GM12878 (cell line): ENCODE measurements around the gene PTGES3L. TPM values are rescaled to one million over a fixed set of nuclear protein-coding genes. Genes with fewer than 3 reads are reported as not detected.

Experiments
- BRCA1 ChIP-seq: IDR thresholded peaks from 2 replicates; pipeline ENCODE4 v1.6.1; 2011; ENCODE audit warnings: low read depth, low read length, improper control_type of control experiment
- CEBPB ChIP-seq, 2 experiments: fragments of 150-350 bp in 1 of 2; IDR thresholded peaks; 2 replicates each; pipeline ENCODE4 v1.6.1; 2012 to 2014; ENCODE audit warnings: low read depth in 2 of 2, low read length in 2 of 2, borderline replicate concordance in 1 of 2, inconsistent platforms in 1 of 2
- E2F4 ChIP-seq: IDR thresholded peaks from 2 replicates; pipeline ENCODE4 v1.6.1; 2012; ENCODE audit warnings: low read depth, low read length, improper control_type of control experiment
- ELK1 ChIP-seq: IDR thresholded peaks from 2 replicates; pipeline ENCODE4 v1.6.1; 2012; ENCODE audit warnings: low read depth, low read length, improper control_type of control experiment
- IKZF2 ChIP-seq, 2 experiments: fragments of 450-650 bp; IDR thresholded peaks; 2 replicates each; pipeline ENCODE4 v1.6.1; 2017; ENCODE audit warnings: mild to moderate bottlenecking in 2 of 2, moderate library complexity in 2 of 2
- MXI1 ChIP-seq: fragments of 150-350 bp; IDR thresholded peaks from 2 replicates; pipeline ENCODE4 v1.6.1; 2011; ENCODE audit warnings: low read depth, mild to moderate bottlenecking, inconsistent platforms, low read length, improper control_type of control experiment
- MYB ChIP-seq: fragments of 150-350 bp; IDR thresholded peaks from 2 replicates; pipeline ENCODE4 v1.6.1; 2014; ENCODE audit warnings: mild to moderate bottlenecking, low read depth, low read length, borderline replicate concordance
- NRF1 ChIP-seq: conservative IDR thresholded peaks from 2 replicates; pipeline ENCODE4 v1.6.1; 2011; ENCODE audit warnings: mild to moderate bottlenecking, low read depth, low read length, improper control_type of control experiment
- REST ChIP-seq: IDR thresholded peaks from 2 replicates; pipeline ENCODE4 v1.6.1; 2012; ENCODE audit warnings: mild to moderate bottlenecking, low read depth, low read length
- SPI1 ChIP-seq: IDR thresholded peaks from 2 replicates; pipeline ENCODE4 v1.6.1; 2011; ENCODE audit warnings: low read depth, mild to moderate bottlenecking, low read length, moderate library complexity, borderline replicate concordance; ENCODE audit not compliant: insufficient read depth
- SREBF2 ChIP-seq: IDR thresholded peaks from 2 replicates; pipeline ENCODE4 v1.6.1; 2012; ENCODE audit warnings: mild to moderate bottlenecking, low read length
- STAT1 ChIP-seq: fragments of 450-650 bp; conservative IDR thresholded peaks from 2 replicates; pipeline ENCODE4 v1.6.1; 2014; ENCODE audit warnings: antibody characterized with exemption, mild to moderate bottlenecking
- ZBED1 ChIP-seq: IDR thresholded peaks from 2 replicates; pipeline ENCODE4 v1.6.1; 2016; ENCODE audit warnings: borderline replicate concordance
- ZBTB11 ChIP-seq: fragments of 450-650 bp; formaldehyde crosslinking; IDR thresholded peaks from 2 replicates; pipeline ENCODE4 v1.5.0; 2022; ENCODE audit warnings: mild to moderate bottlenecking, missing genetic modification characterization
- ZNF274 ChIP-seq: IDR thresholded peaks from one replicate; pipeline ENCODE4 v1.8.0; 2011; ENCODE audit not compliant: insufficient read length, insufficient read depth
- ZSCAN29 ChIP-seq: fragments of 450-650 bp; IDR thresholded peaks from 2 replicates; pipeline ENCODE4 v1.6.1; 2017; ENCODE audit warnings: mild to moderate bottlenecking, moderate library complexity
- polyA plus RNA-seq, 11 experiments: library from polyadenylated mRNA; depleted of rRNA in 4 of 11; unstranded in 6 of 11; stranded (reverse) in 5 of 11; fragments of >200 nt; fragmentation: Nextera tagmentation in 4 of 11; fragmentation: Illumina TruSeq in 1 of 11; extraction: Ambion mirVana in 4 of 11; extraction: Trizol in 1 of 11; gene quantifications; 1 replicate in 1 of 11; 2 replicates in 10 of 11; pipeline versions ENCODE4 v1.2.1 to v1.2.3, GENCODE V29; 2011 to 2016; ENCODE audit warnings: inconsistent platforms in 2 of 11, missing spikeins in 2 of 11, low read depth in 1 of 11
- total RNA-seq, 4 experiments: library from RNA; depleted of rRNA in 3 of 4; stranded (reverse); fragments of >200 nt in 3 of 4; fragmentation: Illumina TruSeq in 1 of 4; extraction: Trizol in 1 of 4; gene quantifications; 2 replicates each; pipeline versions ENCODE4 v1.2.1 to v1.2.3, GENCODE V29; 2013 to 2021

PTGES3L gene
- total and polyA plus RNA-seq, 10 of the 15 experiments (the other 5 are each of a cell fraction or from before 2014, with no cell fraction given) = 0.11 to 2.3 (median 0.98) TPM

- TF ChIP-seq ZBTB11 (no peak), IKZF2 (IDR thresholded peaks at IDR 0.05) (no peak; a peak in 1 of 4 replicates), ELK1 (no peak), MYB (no peak), MXI1 (0 out of 2 replicates have a peak, but pooled peaks have one; percentile 15), ZSCAN29 (no peak), NRF1 (no peak), SREBF2 (no peak), REST (no peak), SPI1 (no peak), BRCA1 (no peak), ZBED1 (no peak), CEBPB (IDR thresholded peaks at IDR 0.05; ENCODE audit: borderline replicate concordance in 1 of 2, low read depth in 2 of 2, low read length in 2 of 2) (no peak), ZNF274 (no peak), E2F4 (no peak), STAT1 (no peak)
These were observed 42.0 kb upstream of the PTGES3L start, which contains the start of gene VAT1 (continued) for GRCh38 chr17:43021741-43022512.
